Left ventricle myocardium inferior (tissue), 1 donor: Measurements from ENCODE around the gene QSOX2. TPM values are rescaled to one million over a fixed set of nuclear protein-coding genes. Genes with fewer than 3 reads are reported as not detected.

Experiments used
- DNase-seq: peaks from one replicate; pipeline ENCODE4 v3.0.0-alpha.2; 2020
- H3K27ac ChIP-seq: fragments of 200-600 bp; replicated peaks from 2 replicates; pipeline ENCODE4 v1.8.0; 2021
- H3K27me3 ChIP-seq: fragments of 200-600 bp; 2 replicates; pipeline ENCODE4 v1.8.0; 2021; ENCODE audit warnings: low read depth
- H3K36me3 ChIP-seq: fragments of 200-600 bp; 2 replicates; pipeline ENCODE4 v1.8.0; 2021
- H3K4me1 ChIP-seq: fragments of 200-600 bp; 2 replicates; pipeline ENCODE4 v1.8.0; 2021
- H3K4me3 ChIP-seq: fragments of 200-600 bp; 2 replicates; pipeline ENCODE4 v1.8.0; 2021; ENCODE audit warnings: mild to moderate bottlenecking, moderate library complexity
- H3K9me3 ChIP-seq: fragments of 200-600 bp; replicated peaks from 2 replicates; pipeline ENCODE4 v1.8.0; 2021
- intact Hi-C: fragments of 100-400 bp; cut with micrococcal nuclease; formaldehyde crosslinking; loops from one replicate; pipeline ENCODE4 v1.11.0; 2022
- total RNA-seq: library from RNA; stranded (reverse); fragmentation: NEBNext Ultra II Directional; extraction: Animal tissue kit (Norgen Biotek cat#: 25700); gene quantifications from one replicate; pipeline ENCODE4 v1.2.1, GENCODE V29; 2021
- TF ChIP-seq, protein P1 (sequence below): fragments of 200-600 bp; IDR thresholded peaks from 2 replicates; pipeline ENCODE4 v1.8.0; 2021; ENCODE audit warnings: antibody characterized with exemption, mild to moderate bottlenecking, borderline replicate concordance
- donor health status: DM: no; HTN: yes; CAD: no; lungs with severe emphysema.

QSOX2 gene
- total RNA-seq, 1 donor from 2014 or later, result 8.0 TPM

- no peak for DNase-seq
- no peaks in the 10 kb centered on the region for H3K27me3 ChIP-seq
- H3K36me3 ChIP-seq, result no peaks in the 10 kb centered on the region
- H3K27ac ChIP-seq, result peak overlapping the region; percentile 51
- peaks cover 58% of the 10 kb centered on the region for H3K4me1 ChIP-seq
- intact Hi-C loops, result no loop called here
- no peaks in the 10 kb centered on the region for H3K9me3 ChIP-seq
- TF ChIP-seq, protein P1, sequence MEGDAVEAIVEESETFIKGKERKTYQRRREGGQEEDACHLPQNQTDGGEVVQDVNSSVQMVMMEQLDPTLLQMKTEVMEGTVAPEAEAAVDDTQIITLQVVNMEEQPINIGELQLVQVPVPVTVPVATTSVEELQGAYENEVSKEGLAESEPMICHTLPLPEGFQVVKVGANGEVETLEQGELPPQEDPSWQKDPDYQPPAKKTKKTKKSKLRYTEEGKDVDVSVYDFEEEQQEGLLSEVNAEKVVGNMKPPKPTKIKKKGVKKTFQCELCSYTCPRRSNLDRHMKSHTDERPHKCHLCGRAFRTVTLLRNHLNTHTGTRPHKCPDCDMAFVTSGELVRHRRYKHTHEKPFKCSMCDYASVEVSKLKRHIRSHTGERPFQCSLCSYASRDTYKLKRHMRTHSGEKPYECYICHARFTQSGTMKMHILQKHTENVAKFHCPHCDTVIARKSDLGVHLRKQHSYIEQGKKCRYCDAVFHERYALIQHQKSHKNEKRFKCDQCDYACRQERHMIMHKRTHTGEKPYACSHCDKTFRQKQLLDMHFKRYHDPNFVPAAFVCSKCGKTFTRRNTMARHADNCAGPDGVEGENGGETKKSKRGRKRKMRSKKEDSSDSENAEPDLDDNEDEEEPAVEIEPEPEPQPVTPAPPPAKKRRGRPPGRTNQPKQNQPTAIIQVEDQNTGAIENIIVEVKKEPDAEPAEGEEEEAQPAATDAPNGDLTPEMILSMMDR, result no peak
- peak overlapping the region; percentile 89 for H3K4me3 ChIP-seq
Measured at GRCh38 chr9:136244969-136245218, 718 bp downstream of the QSOX2 start.

- peaks cover 64% of the 10 kb centered on the region for H3K4me1 ChIP-seq
- TF ChIP-seq, protein P1, result no peak
- no peaks in the 10 kb centered on the region for H3K9me3 ChIP-seq
- intact Hi-C loops, result no loop called here
- no peak for DNase-seq
- no peaks in the 10 kb centered on the region for H3K27me3 ChIP-seq
- H3K4me3 ChIP-seq, result peak overlapping the region; percentile 89
- no peak overlapping the region for H3K27ac ChIP-seq
- H3K36me3 ChIP-seq, result no peaks in the 10 kb centered on the region
Measured at GRCh38 chr9:136244122-136244968, 1.3 kb downstream of the QSOX2 start.

DNA sequence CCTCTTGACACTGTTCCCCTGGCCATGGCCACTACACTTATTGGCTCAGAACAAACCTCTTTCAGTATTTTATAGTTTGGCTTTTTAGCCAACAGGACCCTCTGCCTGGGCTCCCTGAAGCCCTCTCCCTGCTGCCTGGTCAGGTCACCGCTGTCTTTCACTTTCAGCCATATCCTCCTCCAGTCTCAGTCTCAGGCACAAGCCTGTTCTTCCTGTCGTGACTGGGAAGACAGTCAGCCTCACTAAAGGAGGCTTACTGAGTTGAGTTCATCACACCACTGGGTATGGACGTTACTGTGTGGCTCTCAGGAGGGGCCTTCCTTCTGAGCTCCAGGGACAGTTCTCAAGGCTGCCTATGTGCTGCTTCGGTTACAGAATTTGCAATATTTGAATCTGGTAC is 2.0 kb downstream of the QSOX2 start:
- intact Hi-C loops, result no loop called here
- DNase-seq, result no peak
- H3K27ac ChIP-seq, result no peak overlapping the region
- H3K9me3 ChIP-seq, result no peaks in the 10 kb centered on the region
- H3K4me1 ChIP-seq, result peaks cover 71% of the 10 kb centered on the region
- H3K27me3 ChIP-seq, result no peaks in the 10 kb centered on the region
- no peaks in the 10 kb centered on the region for H3K36me3 ChIP-seq
- TF ChIP-seq, protein P1, result no peak
- no peak overlapping the region for H3K4me3 ChIP-seq

DNA sequence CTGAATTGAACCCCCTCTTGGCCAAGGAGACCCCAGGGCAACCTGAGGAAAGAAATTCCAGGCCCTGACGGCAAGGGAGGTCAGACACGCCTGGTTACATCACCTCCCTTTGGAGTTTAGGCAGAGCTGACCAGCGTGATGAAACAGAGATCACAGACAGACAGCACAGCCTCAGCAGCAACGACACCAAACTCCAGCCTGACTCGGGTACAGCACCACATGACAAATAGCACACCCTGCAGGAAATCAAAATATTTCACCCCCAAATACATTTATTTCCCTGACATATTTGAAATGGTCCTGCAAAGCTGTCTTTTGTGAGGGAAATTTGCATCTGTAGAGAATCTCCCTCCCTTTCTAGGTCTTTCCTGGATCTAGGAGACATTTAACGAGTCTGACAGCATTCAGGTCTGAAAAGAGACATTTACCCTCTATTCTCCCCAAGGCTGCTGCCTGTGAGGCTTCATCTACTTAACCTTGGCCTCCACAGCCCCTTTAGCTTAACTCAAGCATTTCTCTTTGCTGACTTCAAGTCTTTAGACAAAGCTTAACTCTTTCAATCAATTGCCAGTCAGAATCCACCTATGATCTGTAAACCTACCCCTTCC is 2.6 kb downstream of the QSOX2 start:
- H3K36me3 ChIP-seq, result no peaks in the 10 kb centered on the region
- intact Hi-C loops, result no loop called here

GRCh38 chr9:136242248-136242647 is 3.4 kb downstream of the QSOX2 start:
- no peak for DNase-seq
- intact Hi-C loops, result no loop called here
- TF ChIP-seq, protein P1, result no peak
- no peaks in the 10 kb centered on the region for H3K36me3 ChIP-seq
- H3K9me3 ChIP-seq, result no peaks in the 10 kb centered on the region
- H3K4me3 ChIP-seq, result no peak overlapping the region
- peaks cover 81% of the 10 kb centered on the region for H3K4me1 ChIP-seq
- no peak overlapping the region for H3K27ac ChIP-seq
- no peaks in the 10 kb centered on the region for H3K27me3 ChIP-seq

More for the DNA sequence above, 2.6 kb downstream of the QSOX2 start:
- Histone ChIP-seq H3K27ac (no peak overlapping the region), H3K9me3 (no peaks in the 10 kb centered on the region), H3K4me3 (no peak overlapping the region), H3K27me3 (no peaks in the 10 kb centered on the region), H3K4me1 (peaks cover 77% of the 10 kb centered on the region)
- DNase-seq, result no peak
- TF ChIP-seq, protein P1, result no peak
